Measurements from ENCODE around the gene ZBTB49. TPM values are rescaled to one million over a fixed set of nuclear protein-coding genes. Genes with fewer than 3 reads are reported as not detected.

ZBTB49 gene
- total RNA-seq, 1 experiment from 2014 or later: 7.2 TPM

- intact Hi-C loops (cut with micrococcal nuclease; ENCODE audit: unreplicated experiment): no loop called here
- ChIA-PET POLR2A (interaction anchor here (1.0 kb wide), 1 partner anchor 43 kb away, joined by 3 read pairs; no protein-coding TSS in a partner anchor), CTCF (no interaction called here)
- Mint-ChIP-seq H3K4me3 (ENCODE audit: unreplicated experiment) (no peak overlapping the region), H3K9me3 (ENCODE audit: unreplicated experiment) (no peaks in the 10 kb centered on the region), H3K4me1 (ENCODE audit: low read depth, unreplicated experiment) (peaks cover 16% of the 10 kb centered on the region), H3K36me3 (ENCODE audit: insufficient read depth, unreplicated experiment) (no peaks in the 10 kb centered on the region), H3K27me3 (ENCODE audit: insufficient read depth, unreplicated experiment) (no peaks in the 10 kb centered on the region), H3K27ac (ENCODE audit: unreplicated experiment) (no peak overlapping the region)
- H3K36me3 ChIP-seq (ENCODE audit: control insufficient read depth, insufficient read depth, low read length): no peaks in the 10 kb centered on the region
- no peak overlapping the region for H3K4me3 ChIP-seq (ENCODE audit: low read depth, low read length)
- TF ChIP-seq CTCF (IDR thresholded peaks at IDR 0.05; ENCODE audit: insufficient read depth in 1 of 2, low read depth in 1 of 2, low read length in 1 of 2, severe bottlenecking in 1 of 2, unreplicated experiment in 1 of 2): no peak
- H3K9me3 ChIP-seq: no peaks in the 10 kb centered on the region
- peaks cover 9% of the 10 kb centered on the region for H3K4me1 ChIP-seq
- H3K27me3 ChIP-seq (replicated peaks; ENCODE audit: control insufficient read depth, insufficient read depth, low read length): no peaks in the 10 kb centered on the region
- no peak for DNase-seq
- no TSS peak for BruUV-seq (replicated peaks)
Measured at GRCh38 chr4:4328206-4328605, 38.2 kb downstream of the ZBTB49 start.

GRCh38 chr4:4328840-4329239 lies 38.8 kb downstream of the ZBTB49 start:
- Mint-ChIP-seq H3K4me3 (ENCODE audit: unreplicated experiment) (no peak overlapping the region), H3K27ac (ENCODE audit: unreplicated experiment) (no peak overlapping the region), H3K4me1 (ENCODE audit: low read depth, unreplicated experiment) (peaks cover 10% of the 10 kb centered on the region), H3K36me3 (ENCODE audit: insufficient read depth, unreplicated experiment) (no peaks in the 10 kb centered on the region), H3K9me3 (ENCODE audit: unreplicated experiment) (no peaks in the 10 kb centered on the region), H3K27me3 (ENCODE audit: insufficient read depth, unreplicated experiment) (no peaks in the 10 kb centered on the region)
- CTCF ChIA-PET: no interaction called here
- Histone ChIP-seq H3K4me1 (peaks cover 4% of the 10 kb centered on the region), H3K36me3 (ENCODE audit: control insufficient read depth, insufficient read depth, low read length) (no peaks in the 10 kb centered on the region), H3K4me3 (ENCODE audit: low read depth, low read length) (no peak overlapping the region), H3K9me3 (no peaks in the 10 kb centered on the region), H3K27me3 (replicated peaks; ENCODE audit: control insufficient read depth, insufficient read depth, low read length) (no peaks in the 10 kb centered on the region)
- POLR2A ChIA-PET: no interaction called here
- intact Hi-C loops (cut with micrococcal nuclease; ENCODE audit: unreplicated experiment): no loop called here
- no peak for DNase-seq
- TF ChIP-seq CTCF (IDR thresholded peaks at IDR 0.05; ENCODE audit: insufficient read depth in 1 of 2, low read depth in 1 of 2, low read length in 1 of 2, severe bottlenecking in 1 of 2, unreplicated experiment in 1 of 2): no peak
- no TSS peak for BruUV-seq (replicated peaks)

- Histone ChIP-seq H3K36me3 (ENCODE audit: control insufficient read depth, insufficient read depth, low read length) (no peaks in the 10 kb centered on the region), H3K4me1 (no peaks in the 10 kb centered on the region), H3K4me3 (ENCODE audit: low read depth, low read length) (no peak overlapping the region), H3K9me3 (no peaks in the 10 kb centered on the region), H3K27me3 (replicated peaks; ENCODE audit: control insufficient read depth, insufficient read depth, low read length) (no peaks in the 10 kb centered on the region)
- ChIA-PET POLR2A (no interaction called here), CTCF (interaction anchor here (0.7 kb wide), 1 partner anchor 1169 kb away, joined by 5 read pairs; no protein-coding TSS in a partner anchor)
- no peaks in the 10 kb centered on the region for H3K27me3 Mint-ChIP-seq (ENCODE audit: insufficient read depth, unreplicated experiment)
- TF ChIP-seq CTCF (IDR thresholded peaks at IDR 0.05; ENCODE audit: insufficient read depth in 1 of 2, low read depth in 1 of 2, low read length in 1 of 2, severe bottlenecking in 1 of 2, unreplicated experiment in 1 of 2): no peak
- intact Hi-C loops (cut with micrococcal nuclease; ENCODE audit: unreplicated experiment): no loop called here
- H3K4me3 Mint-ChIP-seq (ENCODE audit: unreplicated experiment): no peak overlapping the region
- DNase-seq: no peak
- no peak overlapping the region for H3K27ac Mint-ChIP-seq (ENCODE audit: unreplicated experiment)
- H3K9me3 Mint-ChIP-seq (ENCODE audit: unreplicated experiment): no peaks in the 10 kb centered on the region
- H3K4me1 Mint-ChIP-seq (ENCODE audit: low read depth, unreplicated experiment): peaks cover 3% of the 10 kb centered on the region
- H3K36me3 Mint-ChIP-seq (ENCODE audit: insufficient read depth, unreplicated experiment): no peaks in the 10 kb centered on the region
- BruUV-seq (replicated peaks): no TSS peak
Measured at GRCh38 chr4:4329496-4329895, 39.4 kb downstream of the ZBTB49 start.

All from Caco-2 (cell line).